Stimulated activated CD8-positive, alpha-beta memory T cell treated with anti-CD3 and anti-CD28 coated beads, Interleukin-15, amount 100 ng/mL, for 1 hour (primary cell): ENCODE measurements around the gene B3GAT3.
"Not testable (repeated sequence)": the region's sequence is repeated elsewhere in the genome, so short reads cannot be mapped to it uniquely, and the experiment has no call there.

ENCODE experiments used
- DNase-seq: peaks from one replicate; pipeline ENCODE4 v3.0.0-alpha.2; 2020; ENCODE audit warnings: low read depth

Gene B3GAT3

DNA sequence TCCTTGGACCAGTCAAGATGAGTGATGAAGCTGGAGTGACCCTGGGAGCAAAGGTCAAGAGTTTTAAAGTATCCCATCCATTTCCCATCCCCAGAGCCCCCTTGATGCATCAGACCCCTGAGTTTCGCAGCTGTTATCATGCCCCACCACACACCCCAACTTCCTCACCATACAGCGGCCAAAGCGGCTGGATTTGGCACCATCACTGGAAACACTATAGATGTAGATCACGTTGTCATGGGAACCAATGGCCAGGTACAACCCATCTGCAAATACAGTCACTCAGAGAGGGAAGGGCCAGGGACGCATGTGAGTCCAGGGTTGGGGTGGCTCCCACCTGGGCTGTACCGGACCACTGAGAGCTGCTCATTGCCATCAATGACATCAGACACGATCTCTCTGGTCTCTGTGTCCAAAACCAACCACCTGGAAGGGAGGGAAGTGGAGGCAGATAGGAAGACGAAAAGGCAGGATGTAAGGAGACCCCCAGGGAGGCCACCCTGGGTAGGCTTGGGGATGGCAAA, 17.9 kb downstream of the B3GAT3 start:
- no peak for DNase-seq

DNA sequence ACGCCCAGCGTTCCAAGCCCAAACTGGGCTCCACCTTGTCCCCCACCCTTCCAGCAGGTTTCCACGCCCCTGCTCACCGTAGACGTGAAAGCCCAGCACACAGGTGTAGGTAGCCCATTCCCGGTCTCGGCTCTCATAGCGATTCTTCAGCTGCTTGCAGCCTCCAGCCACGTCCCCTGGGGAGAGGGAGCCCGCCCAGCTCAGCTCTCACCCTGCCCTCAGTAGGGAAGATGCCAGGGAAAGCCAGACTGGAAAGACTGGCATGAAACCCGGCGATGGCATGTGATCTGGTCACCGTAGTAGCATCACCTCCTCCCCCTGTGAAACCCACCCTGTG, 18.7 kb downstream of the B3GAT3 start:
- DNase-seq = no peak

DNA sequence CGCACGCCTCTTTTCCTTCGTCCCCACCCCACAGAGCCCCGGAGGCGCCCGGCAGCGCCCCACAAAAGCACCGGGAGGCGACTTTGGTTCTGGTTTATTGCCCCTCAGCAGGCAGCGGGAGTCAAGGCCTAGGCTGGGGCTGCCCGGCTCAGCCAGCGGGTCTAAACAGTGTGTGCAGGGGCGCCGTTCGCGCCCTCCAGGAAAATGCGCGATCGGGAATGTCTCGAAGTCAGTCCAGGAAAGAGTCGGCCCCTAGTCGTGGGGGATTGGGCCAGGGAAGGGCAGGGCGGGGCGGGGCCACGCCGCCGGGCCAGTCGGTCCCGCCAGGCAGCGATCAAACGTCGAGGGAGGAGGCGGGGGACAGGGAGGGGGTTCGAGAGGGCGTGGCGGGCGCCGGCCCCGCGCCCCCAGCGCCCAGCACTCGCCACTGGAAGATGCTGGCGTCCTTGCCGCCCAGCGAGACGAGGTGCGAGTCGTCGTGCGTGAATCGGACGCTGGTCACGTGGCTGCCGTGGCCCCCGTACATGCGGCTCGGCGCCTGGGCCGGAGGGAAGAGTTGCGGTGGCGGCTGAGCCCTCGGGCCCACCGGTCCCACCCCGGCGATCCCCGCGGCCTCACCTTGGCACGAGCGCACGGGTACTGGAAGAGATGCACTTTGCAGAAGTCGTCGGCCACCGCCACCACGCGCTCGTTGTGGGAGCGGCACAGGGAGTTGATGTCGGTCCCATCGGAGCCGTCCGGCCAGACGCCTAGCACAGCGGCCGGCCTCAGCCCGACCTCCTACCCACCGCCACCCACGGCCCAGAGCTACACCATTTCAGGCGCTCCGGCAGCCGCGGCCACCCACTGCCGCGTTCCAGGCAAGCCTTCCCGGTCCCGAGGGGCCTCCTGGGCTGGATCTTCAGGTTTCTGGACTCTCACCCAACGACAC, 19.4 kb downstream of the B3GAT3 start:
- DNase-seq = no peak

DNA sequence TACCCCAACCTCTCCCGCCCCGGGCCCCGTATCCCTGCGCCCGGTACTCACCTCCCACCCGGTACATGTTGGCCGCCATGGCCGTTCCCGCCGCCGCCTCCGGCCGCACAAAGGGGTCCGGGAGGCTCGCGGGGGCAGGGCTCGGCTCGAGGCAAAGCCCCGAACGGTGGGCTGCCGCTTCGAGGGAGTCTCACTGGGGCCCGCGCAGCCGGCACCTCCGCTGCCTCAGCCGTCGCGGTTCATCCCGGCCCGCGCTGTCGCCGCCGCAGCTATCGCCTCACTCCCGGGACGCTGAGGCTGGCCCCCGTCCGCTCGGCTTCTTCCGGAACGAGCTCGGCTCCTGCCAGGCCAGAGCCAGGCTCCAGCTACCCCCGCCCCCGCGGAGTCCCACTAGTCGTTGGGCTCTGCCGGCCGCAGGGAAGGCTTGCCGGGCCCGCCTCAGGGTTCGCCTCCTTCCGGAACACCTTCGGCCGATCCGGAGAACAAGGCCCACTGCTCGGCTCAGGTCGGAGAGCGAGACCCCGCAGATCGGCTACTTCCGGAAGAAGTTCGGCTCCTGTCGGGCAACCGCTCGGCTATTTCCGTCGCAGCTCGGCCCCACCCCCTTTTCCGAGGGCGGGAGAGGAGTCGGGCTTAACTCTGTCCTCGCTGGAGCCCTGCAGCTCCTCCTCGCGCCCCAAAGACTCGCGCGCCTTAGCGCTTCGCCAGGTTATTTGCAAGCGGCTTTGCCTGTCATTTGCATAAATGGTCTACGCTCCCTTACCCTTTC, 20.2 kb downstream of the B3GAT3 start, which contains the start of gene MTA2:
TSS of gene MTA2 (minus strand) at position 494 of the 769 bp plus-strand sequence. CDS start at position 79, 415 bp downstream.
- DNase-seq = peak; percentile 99

DNA sequence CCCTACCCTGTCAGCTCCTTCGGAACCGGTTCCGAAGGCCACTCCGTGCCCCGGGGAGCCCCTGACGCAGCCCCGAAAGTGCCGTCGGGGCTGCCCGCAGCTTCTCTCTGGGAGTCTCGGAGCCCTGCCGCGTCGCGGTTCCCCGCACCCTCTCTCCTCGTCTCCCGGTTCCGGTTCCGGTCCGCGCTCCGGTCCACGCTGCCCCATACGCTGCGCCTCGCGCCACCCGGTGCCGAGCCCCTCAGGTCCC, 20.7 kb downstream of the B3GAT3 start:
- DNase-seq = no peak

DNA sequence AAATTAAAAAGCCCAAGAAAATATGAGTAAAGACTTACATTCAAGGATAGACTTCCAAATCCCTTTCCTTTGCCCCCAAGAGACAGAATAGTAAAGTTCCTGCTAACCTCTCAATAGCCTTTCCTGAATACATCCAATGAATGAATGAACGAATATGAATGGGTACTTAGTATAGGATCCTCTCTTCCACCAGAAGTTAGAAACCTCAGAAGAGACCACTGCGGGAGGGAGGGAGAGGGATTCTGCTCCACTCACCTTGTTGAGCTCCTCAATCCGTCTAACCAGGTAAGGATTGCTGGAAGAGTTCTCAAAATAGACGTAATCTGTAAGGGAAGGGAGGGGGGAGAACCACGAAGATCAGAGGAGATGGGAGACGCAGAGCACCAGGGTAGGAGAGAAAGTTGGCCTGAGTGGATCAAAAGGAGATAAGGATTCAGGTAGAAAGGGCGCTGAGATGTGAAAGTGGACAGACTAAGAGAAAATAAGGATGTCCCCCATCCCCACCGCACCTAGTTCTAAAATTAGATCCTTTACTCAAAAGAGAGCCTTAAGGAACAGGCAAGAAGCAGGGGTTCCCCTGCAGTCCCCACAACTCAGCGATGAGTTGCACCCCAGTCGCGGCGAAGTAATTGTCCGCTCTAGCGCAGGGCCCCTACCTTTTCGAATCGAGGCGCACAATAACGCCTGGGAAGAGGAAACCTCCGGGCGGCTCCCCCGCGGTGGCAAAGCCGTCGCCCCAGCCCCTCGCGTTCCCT, 21.2 kb downstream of the B3GAT3 start:
- DNase-seq = no peak

DNA sequence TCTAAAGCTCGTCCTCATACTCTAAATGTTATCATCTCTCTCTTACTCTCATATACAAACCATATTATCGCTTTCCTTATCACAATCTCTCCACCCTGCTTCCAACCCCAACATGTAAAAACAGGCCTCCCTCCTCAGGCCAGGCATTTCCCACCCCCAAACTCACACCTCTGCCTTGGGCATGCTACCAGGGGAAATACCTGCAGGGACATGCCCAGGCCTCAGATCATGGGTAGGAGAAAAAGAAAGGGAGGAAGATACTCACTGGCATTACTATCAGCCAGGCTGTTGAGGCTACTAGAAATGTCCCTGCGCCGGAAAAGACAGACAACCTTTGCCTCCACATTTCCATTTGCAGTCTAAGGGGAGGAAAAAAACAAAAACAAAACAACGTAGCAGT, 21.9 kb downstream of the B3GAT3 start:
- no peak for DNase-seq

DNA sequence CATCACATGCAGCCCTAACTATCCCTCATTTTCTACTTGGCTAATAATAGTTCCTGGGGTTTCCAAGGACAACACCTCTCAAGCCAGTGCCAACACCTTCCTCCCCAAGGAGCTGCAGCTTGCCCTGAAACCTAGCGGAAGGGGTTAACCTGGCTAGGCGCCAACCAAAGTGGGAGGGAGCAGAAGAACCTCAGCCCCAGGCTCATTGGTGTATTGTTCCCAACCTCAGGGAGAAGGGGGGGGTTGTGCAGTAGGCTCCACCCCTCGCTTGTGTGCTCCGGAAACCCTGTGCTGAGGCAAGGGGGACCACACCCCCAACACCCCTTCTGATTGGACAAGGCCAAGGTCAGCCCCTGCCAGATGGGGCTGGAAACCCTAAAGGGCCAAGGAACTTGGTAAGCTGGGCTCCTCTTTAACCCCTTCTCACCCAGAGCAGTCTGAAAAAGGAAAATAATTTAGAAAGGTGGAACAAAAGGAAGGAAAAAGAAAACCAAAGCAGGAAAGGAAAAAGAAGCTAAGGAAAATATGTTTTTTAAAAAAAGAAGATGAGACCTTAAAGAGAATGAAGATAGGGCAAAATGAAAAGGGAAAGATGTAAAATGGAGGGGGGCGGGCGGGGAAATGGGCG, 22.6 kb downstream of the B3GAT3 start:
- peak; percentile 92 for DNase-seq

DNA sequence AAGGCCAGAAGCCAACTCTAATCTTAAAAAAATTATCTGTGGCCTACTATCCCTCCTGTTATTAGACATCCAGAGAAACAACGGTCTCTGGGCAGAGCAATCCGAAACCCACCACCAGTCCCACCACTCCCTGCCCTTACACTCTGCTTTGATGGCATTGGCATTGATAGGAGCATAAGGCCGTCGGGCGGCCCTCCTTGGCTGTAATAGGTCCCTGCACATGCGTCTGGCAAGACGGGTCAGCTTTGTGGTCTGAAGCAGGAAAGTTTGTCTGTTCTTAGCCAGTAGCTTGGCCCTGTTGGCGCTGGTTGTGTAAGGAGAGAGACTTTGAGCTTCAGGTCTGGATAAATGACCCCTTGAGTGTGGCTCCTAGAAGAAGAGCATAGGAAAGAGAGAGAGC, 26.7 kb downstream of the B3GAT3 start:
- no peak for DNase-seq

DNA sequence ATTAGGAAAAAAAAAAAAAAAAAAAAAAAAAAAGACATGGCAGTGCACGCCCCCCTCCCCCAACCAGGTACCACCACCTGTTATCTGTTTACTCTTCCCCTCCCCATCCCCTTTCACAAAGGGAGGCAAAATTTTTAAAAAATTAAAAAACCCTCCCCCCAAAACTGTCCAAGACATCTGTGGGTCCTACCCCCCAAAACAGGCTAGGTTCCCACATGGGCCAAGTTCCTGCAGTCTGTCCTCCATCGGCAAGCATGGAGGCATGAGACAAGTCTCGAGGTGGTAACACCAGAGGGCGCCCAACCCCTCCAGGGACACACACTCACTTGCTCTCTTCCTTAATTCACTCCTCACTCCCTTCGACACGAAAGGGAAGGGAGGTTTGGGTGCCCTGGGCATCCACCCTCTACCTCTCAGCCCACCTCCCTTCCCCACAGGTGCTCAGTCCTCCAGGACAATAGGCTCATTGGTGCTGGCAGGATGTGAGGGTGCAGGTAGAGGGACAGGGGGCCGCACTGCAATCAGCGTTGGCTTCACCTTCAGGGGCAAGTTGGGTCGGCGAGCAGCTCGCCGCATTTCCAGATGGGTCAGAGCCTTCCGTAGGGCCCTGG, 28.2 kb downstream of the B3GAT3 start:
- peak; percentile 61 for DNase-seq

DNA sequence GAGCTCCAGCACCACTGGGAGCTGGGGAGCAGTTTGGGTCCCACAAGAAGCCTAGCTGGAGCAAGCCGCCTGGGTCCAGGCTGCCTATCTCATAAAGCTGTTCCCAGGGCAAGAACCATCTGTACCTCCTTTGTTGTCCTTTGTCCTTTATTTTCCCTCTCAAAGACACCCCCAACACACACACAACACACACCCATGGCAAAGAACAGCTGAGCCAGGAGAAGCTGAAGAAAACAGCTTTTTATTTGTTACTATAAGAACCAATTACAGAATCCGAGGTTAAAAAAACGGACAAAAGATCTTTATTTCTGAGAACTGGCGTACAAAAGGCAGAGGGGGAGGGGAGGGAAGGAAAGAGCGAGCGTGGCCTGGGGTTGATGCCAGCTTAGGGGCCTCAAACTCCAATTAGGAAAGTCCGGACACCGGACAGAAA, 28.8 kb downstream of the B3GAT3 start:
- no peak for DNase-seq

DNA sequence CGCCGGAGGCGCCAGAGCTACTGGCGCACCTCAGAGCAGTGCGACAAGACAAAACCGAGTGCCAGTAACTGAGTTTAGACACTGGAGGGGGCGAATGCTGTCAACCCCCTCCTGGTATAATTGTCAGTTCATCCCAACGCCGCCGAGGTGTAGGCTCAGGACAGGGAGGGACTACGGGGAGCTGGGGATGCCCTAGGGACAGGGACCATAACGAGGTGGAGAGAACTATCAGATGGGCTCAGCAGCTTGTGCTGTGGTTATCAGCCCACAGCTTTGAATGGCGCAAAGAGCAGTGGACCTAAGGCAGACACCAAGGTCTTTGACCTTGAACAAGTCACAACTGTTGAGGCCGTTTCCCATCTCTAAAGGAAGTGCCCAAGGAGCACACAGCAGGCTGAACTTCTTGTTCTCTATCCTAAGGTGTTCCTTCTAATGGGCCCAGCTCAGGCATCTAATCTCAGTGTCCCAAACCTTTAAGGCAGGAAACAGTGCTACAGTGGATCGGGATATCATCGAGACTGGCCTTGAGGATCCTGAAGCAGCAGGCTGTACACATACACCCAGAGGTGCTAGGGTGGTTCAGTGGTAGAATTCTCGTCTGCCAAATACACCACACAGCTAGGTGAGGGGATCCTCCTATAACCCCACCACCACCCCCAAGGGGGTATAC, 29.5 kb downstream of the B3GAT3 start:
- no peak for DNase-seq

DNA sequence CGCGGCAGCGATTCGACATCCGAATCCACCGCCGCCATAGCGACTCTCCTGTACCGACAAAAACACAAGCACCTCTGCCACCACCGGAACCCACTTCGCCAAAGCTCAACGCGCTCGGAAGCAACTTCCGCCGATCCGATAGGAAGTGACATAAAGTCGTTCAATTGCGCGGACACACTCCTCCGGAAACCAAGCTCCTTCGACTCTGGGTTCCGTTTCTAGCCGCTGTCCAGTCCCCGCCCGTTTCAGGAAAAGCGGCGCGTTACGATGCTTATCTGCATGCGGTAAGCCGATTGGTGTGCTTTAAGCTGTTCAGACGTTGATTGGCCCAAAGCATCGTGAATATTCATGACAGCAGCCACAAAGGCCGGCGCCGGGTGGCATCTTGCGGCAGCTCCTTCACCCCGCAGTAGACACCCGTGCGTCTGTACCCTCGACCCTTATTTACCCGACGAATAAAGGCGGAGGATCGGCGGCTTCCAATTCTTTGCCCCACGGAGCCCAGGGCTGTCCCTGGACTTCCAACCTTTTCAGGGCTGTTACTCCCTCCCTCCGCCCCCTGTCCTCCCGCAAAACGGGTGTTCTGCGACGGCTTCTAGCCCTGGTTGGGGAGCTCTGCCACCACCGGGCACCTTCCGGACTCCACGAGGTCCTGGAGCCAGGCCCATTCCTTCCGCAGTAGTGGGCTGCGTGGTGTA, 30.2 kb downstream of the B3GAT3 start, which contains the start of gene TUT1:
TSS of gene TUT1 (minus strand) at position 76 of the 698 bp plus-strand sequence. CDS start at position 38, 38 bp downstream.
- DNase-seq = peak; percentile 90

DNA sequence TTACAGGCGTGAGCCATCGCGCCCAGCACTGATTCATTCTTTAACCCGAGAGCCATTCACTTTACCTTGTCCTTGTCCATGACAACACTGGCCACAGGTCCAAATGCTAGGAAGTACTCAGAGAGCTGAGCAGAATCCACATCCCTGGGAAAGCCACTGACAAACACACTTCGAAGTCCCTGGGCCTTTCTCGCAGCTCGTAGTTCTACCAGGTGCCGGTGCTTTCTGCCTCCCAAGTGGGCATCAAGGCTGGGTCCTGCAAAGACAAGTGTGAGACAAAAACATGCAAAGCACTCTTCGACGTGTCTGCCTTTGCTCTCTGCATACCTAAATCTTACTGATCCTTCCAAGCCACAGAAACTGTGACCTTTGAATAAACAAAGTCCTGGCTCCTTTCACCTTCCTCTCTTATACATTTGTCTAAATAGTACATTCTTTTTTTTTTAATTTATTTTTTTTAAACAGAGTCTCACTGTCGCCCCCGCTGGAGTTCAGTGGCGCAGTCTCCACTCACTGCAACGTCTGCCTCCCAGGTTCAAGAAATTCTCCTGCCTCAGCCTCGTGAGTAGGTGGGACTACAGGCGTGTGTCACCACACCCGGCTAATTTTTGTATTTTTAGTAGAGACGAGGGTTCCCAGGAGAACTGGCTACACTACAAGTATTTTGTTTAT, 32.7 kb downstream of the B3GAT3 start:
- no peak for DNase-seq

DNA sequence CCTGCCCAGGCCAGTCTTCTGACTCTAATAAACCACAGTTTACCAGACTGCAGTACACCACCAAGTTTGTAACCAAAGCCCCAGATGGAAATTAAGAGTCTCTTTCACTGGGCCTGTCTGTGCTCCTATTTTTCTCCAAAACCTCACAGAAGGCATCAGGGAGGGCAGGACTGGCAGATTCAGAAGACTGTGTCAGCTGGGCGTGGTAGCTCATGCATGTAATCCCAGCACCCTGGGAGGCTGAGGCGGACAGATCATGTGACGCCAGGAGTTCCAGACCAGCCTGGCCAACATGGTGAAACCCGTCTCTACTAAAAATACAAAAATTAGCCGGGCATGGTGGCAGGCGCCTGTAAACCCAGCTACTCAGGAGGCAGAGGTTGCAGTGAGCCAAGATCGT, 36.4 kb downstream of the B3GAT3 start:
- DNase-seq = not testable (repeated sequence)

DNA sequence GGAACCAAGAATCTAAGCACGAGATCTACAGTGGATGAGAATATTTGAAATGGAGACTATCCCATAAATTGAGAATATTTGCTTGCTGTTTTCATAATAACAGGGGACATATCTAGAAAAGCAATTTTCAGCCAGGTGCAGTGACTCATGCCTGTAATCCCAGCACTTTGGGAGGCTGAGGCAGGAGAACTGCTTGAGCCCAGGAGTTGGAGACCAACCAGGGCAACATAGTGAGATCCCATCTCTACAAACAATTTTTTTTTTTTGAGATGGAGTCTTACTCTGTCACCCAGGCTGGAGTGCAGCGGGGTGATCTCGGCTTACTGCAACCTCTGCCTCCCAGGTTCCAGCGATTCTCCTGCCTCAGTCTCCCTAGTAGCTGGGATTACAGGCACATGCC, 40.1 kb downstream of the B3GAT3 start:
- not testable (repeated sequence) for DNase-seq

DNA sequence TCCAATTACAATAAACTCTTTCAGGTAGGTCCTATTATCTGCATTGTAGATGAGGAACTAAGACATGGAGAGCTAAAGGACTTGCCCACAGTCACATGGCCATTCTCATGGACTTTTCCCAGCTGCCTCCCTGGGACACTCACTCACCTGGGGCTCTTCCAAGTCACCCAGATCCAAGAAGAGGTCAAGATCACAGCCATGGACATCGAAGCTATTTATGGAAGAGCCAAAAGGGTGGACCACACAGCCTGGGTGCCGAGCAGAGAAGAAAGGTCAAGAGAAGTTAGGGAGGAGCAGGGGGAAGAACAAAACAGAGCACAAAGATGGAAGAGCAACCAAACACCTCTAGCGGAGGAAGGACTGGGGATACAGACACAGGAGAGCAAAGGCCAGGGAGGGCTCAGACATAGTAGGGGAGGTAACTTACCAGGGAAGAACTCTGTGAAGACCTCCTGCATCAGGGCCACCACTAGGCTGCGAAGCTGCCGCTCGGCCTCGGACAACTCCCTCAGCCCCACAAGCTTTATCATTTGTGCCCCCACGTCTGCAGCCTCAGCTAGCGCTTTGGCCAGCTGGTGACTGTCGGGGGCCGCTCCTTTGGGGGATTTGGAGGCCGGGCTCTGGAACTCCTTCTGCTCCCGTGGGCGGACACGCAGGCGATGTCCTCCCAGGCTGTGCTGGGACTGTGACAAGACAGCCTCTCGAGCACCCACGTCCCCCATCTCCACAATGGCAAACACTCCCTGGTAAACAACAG, 40.6 kb downstream of the B3GAT3 start:
- no peak for DNase-seq

DNA sequence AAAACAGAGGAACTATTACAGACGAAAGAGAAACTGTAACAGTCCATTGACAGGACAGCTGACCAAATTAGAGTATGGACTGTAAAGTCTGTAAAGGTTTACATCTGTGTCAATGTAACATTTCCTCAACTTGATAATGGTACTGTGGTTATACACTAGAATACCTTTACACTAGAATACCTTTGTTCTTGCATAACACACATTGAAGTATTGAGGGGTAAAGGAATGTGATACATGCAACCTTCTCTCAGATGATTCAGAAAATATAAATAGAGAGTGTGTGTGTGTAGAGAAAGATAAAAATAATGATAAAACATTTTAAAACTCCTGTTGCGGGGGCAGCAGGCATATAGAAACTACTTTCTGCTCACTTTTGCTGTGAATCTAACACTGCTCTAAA, 42.5 kb downstream of the B3GAT3 start:
- no peak for DNase-seq

DNA sequence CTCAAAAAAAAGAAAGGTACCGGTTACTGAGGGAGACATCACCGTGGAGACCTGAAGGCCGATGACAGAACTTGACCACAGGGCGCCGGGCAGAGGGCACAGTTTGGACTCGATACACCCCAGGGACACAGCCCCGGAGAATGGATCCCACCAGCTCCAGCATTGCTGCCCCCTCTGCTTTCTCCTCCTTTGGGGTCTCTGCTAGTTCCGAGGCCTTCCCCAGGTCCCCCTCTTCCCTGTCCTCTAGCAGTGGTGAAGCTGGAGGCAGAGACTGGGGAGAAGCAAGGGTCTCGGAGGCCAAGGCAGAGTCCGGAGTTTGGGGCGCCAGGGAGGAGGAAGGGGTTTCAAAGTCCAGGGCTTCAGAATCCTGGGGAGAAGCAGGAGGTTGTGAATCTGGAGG, 43.2 kb downstream of the B3GAT3 start:
- no peak for DNase-seq
